GM19035 (cell line): Measurements from ENCODE around the gene NTM.

Experiments
- ATAC-seq: cut with Tn5 transposase; IDR thresholded peaks from one replicate; pipeline ENCODE4 v1.9.1; 2021; ENCODE audit not compliant: unreplicated experiment

The NTM gene

DNA sequence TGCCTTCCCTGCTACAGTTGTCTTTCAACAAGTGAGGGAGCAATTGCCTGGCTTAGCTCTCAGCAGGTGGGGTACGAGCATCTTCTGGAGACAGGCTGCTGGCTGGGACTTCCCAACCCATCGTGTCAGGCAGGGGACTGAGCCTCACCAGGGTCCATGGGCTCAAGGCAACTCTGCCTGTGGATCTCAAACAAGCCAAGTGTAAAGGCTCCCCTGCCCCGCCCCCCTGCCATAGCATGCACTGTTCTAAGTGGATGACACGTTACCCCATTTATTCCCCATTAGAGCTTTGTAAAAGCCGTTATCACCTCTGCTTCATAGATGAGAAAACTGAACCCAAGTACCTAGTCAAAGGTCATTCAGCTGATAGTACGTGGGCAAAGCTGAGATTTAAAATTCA lies 222.9 kb downstream of the NTM start:
- no peak for ATAC-seq

DNA sequence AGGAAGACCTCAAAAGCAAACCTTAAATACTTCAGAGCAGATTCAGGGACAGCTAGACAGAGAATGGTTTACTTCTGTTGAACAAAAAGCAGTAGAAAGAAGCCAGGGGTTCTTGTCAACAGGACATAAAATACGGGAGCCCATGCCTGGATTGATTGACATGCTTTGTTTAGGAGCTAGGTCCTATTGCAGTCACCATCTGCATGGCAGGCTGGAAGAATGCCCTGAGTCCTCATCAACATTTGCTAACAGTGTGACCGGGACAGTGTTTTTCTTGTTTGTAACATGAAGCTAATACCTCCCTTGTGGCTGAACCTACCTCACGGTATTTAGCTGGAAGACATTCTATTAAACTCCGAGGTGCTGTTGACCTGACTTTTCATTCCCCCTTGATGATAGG lies 225.4 kb downstream of the NTM start:
- ATAC-seq = no peak

DNA sequence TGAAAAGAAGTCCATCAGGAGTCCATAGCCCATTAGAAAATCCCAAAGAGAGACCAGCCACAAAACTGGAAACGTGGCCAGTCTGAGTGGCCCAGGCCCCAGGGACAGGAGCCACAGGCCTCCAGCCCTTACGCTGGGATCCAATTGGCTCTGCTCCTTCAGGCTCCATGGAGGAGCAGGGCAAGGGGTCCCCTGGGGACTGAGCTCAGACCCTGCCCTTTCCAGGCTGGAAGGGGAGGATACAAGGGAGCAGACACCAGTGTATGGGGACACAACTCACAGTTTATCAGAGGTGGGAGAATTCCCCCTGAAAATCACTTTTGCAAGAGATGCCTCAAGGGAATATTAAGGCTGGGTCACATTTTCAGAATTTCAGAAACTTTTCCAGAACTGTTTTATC lies 227.5 kb downstream of the NTM start:
- ATAC-seq = no peak

DNA sequence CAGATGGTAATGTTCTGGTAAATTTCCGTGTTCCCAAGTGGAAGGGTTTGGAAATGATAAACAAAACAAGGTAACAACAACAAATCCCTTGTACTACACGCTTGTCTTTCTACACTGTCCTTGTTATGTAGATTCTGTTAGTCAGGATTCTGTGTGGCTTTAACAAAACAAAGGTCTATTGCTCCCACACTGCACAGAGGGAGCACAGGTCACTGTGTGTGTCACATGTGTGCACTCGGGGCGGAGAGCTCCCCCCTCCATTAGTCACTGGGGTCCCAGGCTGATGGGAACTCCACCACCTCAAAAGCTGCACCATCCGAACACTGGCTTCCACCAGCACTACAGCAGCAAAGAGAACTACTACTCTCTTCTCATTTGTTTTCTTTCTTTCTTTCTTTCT lies 227.9 kb downstream of the NTM start:
- ATAC-seq = no peak

GRCh38 chr11:131599285-131599684 lies 228.9 kb downstream of the NTM start:
- ATAC-seq = no peak

- no peak for ATAC-seq
These were observed 230.2 kb downstream of the NTM start for GRCh38 chr11:131600628-131601027.

DNA sequence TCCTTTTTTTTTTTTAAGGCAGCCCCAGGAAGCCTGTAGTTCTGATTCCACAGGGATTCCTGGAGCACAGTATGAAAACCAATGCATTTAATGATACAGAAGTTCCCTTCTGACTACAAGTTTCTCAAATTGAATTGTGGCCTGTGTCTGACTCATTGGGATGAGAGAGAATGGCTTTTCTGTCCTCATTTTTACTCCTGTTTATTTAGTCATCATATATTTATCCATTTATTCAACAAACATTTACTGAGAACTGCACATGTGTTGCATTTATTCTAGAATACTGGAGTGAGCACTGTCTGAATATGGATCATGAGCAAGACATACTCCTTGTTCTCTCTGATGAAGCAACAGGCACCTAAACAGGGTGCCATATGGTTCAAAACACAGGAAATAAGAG lies 231.2 kb downstream of the NTM start:
- no peak for ATAC-seq

DNA sequence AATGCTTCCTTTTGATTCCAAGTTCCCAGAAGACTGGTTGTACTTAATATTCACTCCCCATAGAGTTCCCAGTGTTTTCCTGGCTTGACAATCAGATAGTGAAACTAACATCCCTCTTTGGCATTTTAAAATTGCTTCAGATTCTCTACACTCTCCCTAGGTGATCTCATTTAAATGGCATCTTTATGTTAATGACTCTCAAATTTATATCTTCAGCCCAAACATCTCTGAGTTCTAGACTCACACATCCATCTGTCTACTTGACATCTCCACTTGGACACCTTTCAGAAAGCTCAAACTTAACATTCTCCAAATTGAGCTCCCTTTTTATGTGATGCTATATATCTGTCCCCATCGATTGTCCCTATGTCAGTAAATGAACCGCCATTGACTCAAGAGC lies 232.0 kb downstream of the NTM start:
- no peak for ATAC-seq

DNA sequence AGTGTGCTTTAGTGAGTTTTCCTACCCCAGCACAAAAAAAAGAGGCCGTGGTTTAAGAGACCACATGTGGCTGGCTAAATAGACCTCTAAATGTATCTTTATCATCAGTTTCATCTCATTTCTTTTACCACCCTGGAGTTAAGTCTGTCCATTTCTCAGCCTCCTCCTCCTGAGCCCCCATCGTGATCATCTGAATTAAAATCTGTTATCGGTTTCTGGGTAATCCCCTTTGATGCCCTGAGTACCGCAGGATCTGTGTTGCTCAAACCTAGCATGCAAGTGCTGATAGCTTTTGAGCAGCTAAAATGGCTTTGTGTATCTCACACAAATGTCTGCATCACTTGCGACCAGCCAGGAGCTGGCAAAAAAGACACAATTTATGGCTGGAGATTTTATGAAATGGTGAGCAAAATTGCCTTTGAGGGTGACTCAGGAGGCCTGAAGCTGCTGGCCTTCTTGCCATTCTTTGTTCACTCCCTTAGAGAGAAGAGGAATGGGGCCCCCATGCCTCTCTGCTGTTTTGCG lies 236.5 kb downstream of the NTM start:
- ATAC-seq = no peak

DNA sequence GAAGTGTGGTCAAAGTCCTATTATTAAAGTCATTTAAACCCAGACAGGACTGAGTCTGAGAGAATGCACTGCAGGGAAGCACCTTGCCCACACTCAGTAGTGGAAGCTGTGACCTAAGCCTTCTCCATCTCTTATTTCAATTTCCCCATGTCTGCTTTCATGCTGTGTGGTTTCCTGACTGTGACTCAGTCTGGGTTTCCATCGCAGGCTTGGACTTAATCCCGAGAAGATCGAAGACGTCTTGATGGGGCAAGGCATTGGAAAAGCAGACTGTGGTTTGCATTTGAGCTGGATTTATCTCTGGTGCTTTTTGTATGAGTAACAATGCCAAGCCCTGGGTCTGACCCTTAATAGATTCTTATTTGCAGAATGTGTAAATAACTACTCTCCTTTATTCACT lies 238.9 kb downstream of the NTM start:
- no peak for ATAC-seq

- no peak for ATAC-seq
These were observed 239.5 kb downstream of the NTM start for GRCh38 chr11:131609921-131610320.

DNA sequence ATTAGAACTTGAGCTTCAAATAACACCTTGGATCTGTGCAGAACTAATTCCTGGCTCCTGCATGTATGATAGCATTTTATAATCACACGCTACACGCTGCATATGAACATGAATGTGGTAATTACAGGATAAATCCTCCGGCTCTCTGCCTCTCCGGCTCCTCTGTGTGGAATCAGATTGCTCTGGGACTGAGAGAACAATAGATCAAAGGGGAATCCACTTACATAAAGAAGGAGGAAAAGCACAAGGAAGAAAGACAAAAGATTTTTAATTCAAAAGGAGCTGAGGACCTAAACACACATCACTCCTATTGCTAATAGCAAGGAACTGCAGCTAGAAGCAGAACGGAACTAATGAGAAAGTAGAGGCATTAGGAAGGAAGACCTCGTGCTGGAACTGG lies 240.9 kb downstream of the NTM start:
- no peak for ATAC-seq

- no peak for ATAC-seq
These were observed 242.1 kb downstream of the NTM start for GRCh38 chr11:131612533-131612932.

DNA sequence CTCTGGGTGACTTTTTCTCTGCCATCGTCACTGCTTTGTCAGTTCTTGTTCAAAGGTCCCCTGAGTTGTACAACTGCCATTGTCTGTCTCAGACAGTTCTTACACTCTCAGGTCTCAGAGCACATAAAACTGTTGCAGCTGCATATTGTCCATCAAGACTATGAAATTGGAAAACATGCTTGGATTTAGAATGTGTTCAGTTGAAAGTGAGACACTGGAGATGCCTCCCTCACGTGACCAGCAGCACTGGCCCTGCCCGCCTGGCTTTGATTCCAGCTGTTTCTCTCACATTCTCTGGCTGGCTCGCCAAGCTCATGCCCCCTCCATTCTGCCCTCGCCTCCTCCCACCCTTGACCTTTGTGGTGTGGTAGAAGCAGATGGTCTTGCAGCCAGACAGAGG lies 244.2 kb downstream of the NTM start:
- no peak for ATAC-seq

DNA sequence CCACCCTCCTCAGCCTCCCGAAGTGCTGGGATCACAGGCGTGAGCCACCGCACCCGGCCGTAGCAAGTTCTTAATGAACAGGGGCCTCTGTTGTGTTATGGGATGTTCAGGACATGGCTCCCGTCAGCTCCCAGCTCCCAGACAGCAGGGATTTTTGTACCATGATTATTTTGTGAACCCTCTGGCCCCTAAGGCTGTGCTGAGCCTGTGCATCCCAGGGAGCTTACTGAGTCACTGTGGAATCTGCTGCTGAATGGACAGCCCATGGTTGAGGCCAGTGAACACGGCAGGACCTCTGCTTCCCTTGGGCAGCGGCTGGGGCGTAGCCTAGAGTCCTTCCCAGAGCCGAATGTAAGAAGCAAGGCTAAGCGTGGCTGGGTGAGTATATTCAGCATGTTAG lies 245.2 kb downstream of the NTM start:
- no peak for ATAC-seq

DNA sequence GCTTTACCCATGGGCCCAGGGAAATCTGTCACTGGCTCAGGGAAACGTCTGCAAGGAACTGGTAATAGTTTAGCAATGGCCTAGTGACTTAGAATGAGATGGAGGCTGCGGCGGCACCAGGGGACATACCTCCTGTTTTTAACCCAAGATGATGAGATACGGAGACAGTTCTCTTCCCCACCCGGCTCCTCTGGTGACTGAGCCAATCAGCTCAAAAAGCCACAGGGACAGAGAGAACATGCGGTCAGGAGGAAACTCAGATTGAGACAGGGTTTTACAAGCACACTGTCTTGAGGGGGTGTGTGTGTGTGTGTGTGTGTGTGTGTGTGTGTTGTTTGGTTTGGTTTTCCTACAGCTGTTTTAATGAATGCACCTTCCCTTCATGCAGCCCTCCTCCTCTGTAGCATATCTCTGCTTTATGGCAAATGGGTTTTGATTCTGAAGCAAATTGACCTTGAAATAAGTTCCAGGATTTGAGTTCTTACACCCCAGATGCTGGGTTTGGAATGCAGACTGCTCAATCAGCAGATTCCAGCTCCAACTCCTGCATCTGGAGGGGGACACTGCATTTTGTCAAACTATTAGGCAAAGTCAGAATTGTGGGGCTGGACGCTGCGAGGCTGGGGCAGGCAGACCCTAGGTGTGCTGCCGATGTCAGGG lies 246.2 kb downstream of the NTM start:
- ATAC-seq = no peak

DNA sequence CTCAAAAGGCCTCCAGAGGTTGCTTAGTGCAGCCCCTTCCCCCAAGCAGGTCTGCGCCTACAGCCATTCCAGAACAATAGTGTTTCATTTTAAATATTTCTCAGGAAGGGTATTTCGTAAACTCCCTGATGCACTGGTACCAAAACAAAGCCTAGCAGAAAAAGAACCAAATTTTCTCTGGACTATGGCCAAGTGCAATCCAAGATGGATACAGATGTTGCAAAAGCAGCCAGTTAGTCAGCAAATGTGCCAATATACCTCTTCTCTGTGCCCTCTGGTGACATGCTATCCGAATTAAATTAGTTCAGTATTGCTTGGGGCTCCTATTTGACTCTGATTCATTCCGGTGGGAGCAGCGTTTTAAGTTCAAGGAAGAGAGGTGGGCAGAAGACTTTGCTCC lies 247.8 kb downstream of the NTM start:
- no peak for ATAC-seq

DNA sequence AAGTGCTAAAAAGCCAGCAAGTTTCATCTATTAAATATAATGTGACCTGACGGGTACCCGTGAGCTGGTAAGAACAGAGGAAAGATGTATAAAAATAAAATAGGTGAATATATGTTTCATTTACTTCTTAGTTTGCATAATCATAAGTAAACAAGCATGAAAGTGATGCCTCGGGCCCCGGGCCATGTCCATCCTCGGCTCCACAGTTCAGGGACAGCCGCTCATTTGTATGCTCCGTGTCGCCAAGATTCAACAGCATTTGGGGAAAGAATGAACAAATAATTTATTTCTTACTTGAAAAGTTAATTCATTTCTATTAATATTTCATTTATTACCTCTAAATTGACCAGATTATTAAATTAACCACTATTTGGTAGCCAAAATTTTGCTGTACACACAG lies 251.8 kb downstream of the NTM start:
- ATAC-seq = no peak

- no peak for ATAC-seq
These were observed 254.1 kb downstream of the NTM start for GRCh38 chr11:131624531-131624930.

GRCh38 chr11:131626788-131627187 lies 256.4 kb downstream of the NTM start:
- no peak for ATAC-seq

DNA sequence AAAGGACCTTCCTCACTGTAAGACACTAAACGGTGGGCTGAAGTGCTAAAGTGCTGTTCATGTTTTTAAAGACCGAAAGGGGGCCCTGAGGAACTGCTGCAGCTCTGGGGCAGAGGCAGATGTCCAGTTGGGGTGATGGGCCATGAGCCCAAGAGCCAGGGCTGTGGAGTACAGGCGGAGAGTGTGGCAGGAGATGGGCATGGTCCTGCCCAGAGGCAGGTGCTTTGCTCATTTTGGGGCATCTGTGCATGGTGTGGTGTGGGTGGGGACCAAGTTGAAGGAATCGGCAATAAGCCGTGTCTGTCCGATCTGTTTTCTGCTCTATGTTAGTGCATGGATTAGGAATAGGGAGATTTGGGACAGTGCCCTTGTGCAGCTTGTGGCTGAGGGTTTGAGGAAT lies 258.3 kb downstream of the NTM start:
- ATAC-seq = no peak

GRCh38 chr11:131629925-131630540 lies 259.6 kb downstream of the NTM start:
- no peak for ATAC-seq

DNA sequence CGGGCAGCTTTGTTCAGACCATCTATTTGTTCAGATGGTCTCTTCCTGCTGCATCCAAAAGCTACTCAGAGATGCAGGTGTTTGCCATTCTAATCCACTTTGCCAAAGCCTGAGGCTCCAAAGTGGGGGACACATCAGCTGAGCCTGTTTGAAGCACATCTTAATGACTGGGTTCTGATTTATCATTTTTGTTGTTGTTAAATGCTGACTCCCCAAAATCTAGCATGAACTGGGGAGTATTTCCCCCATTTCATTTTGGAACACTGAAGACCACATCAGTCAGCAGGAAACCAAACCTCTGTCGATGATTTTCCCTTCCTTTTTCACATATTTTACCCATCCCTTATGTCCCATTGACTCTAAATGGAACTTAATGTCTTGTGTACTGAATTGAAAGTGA lies 262.6 kb downstream of the NTM start:
- no peak for ATAC-seq
